Measurements from ENCODE around the gene WDFY3.

The WDFY3 gene

DNA sequence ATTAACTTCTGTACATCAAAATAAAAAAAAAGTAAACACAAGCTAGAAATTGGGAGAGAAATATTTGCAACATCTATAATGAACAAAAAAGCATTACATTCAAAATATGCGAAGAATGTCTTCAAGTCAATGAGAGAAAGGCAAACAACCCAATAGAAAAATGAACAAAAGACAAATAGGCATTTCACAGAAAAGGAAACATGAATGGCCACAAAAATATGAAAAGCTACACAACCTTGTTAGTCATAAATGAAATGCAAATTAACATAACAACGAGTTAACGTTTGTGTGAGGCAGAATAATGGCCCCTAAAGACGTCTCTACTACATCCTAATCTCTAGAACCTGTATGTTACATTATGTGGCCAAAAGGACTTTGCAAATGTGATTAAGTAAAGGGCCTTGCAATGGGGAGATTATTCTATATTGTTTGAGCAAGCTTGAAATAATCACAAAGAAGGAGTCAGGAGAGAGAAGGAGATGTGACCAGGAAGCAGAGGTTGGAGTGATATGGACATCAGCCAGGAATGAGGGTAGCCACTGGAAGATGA lies 86.8 kb downstream of the WDFY3 start:
- Histone ChIP-seq H3K9me2 (ENCODE audit: low read depth, low read length) (no peaks in the 10 kb centered on the region), H3K27ac (ENCODE audit: low read depth, low read length, poor library complexity, severe bottlenecking) (no peak overlapping the region), H3K27me3 (ENCODE audit: insufficient read depth, low read length) (no peaks in the 10 kb centered on the region), H3K4me2 (ENCODE audit: low read length) (no peak overlapping the region), H4K20me1 (ENCODE audit: insufficient read depth, low read length) (no peaks in the 10 kb centered on the region), H3K79me2 (ENCODE audit: insufficient read depth, low read length) (no peaks in the 10 kb centered on the region), H3K36me3 (ENCODE audit: insufficient read depth, low read length) (no peaks in the 10 kb centered on the region), H2AFZ (ENCODE audit: low read length) (no peak overlapping the region), H3K9me3 (ENCODE audit: low read length) (no peaks in the 10 kb centered on the region), H3F3A (ENCODE audit: insufficient read depth, low read length) (no peaks in the 10 kb centered on the region), H3K4me3 (ENCODE audit: low read depth, low read length, poor library complexity, severe bottlenecking) (no peak overlapping the region), H3K4me1 (ENCODE audit: insufficient read depth, low read length, severe bottlenecking) (no peaks in the 10 kb centered on the region), H3K9ac (ENCODE audit: low read length) (no peak overlapping the region)
- TF ChIP-seq, protein P1, sequence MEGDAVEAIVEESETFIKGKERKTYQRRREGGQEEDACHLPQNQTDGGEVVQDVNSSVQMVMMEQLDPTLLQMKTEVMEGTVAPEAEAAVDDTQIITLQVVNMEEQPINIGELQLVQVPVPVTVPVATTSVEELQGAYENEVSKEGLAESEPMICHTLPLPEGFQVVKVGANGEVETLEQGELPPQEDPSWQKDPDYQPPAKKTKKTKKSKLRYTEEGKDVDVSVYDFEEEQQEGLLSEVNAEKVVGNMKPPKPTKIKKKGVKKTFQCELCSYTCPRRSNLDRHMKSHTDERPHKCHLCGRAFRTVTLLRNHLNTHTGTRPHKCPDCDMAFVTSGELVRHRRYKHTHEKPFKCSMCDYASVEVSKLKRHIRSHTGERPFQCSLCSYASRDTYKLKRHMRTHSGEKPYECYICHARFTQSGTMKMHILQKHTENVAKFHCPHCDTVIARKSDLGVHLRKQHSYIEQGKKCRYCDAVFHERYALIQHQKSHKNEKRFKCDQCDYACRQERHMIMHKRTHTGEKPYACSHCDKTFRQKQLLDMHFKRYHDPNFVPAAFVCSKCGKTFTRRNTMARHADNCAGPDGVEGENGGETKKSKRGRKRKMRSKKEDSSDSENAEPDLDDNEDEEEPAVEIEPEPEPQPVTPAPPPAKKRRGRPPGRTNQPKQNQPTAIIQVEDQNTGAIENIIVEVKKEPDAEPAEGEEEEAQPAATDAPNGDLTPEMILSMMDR (IDR thresholded peaks at IDR 0.05; ENCODE audit: low read length) = no peak
- TF ChIP-seq EZH2 (IDR thresholded peaks at IDR 0.05; ENCODE audit: borderline replicate concordance, low read length) = no peak

DNA sequence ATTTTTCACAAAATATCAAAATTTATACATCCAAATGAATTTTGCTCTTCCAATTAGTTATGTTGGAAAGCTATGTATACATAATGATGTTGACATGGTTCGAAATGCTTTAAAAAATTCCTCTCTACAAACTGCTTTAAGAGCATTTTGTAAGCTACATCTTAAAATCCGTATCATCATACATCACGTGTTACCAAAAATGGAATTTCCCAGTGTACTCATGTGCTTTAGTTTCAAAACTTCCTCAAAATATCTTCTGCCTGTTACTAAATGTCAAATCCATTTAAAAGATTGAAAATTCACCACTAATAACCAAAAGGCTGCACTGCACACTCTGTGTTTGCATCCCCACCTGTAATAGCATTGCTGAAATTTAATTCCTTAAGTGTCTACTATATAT lies 87.9 kb downstream of the WDFY3 start:
- no peak overlapping the region for H3K27ac ChIP-seq (ENCODE audit: low read depth, low read length, poor library complexity, severe bottlenecking)
- H3K4me3 ChIP-seq (ENCODE audit: low read depth, low read length, poor library complexity, severe bottlenecking) = no peak overlapping the region
- H3K36me3 ChIP-seq (ENCODE audit: insufficient read depth, low read length) = no peaks in the 10 kb centered on the region
- H3K9ac ChIP-seq (ENCODE audit: low read length) = no peak overlapping the region
- no peaks in the 10 kb centered on the region for H3K79me2 ChIP-seq (ENCODE audit: insufficient read depth, low read length)
- H4K20me1 ChIP-seq (ENCODE audit: insufficient read depth, low read length) = no peaks in the 10 kb centered on the region
- H3K27me3 ChIP-seq (ENCODE audit: insufficient read depth, low read length) = no peaks in the 10 kb centered on the region
- H3K4me2 ChIP-seq (ENCODE audit: low read length) = no peak overlapping the region
- no peaks in the 10 kb centered on the region for H3K9me3 ChIP-seq (ENCODE audit: low read length)
- H3F3A ChIP-seq (ENCODE audit: insufficient read depth, low read length) = no peaks in the 10 kb centered on the region
- TF ChIP-seq, protein P1 (IDR thresholded peaks at IDR 0.05; ENCODE audit: low read length) = no peak
- TF ChIP-seq EZH2 (IDR thresholded peaks at IDR 0.05; ENCODE audit: borderline replicate concordance, low read length) = no peak
- H2AFZ ChIP-seq (ENCODE audit: low read length) = no peak overlapping the region
- no peaks in the 10 kb centered on the region for H3K9me2 ChIP-seq (ENCODE audit: low read depth, low read length)
- no peaks in the 10 kb centered on the region for H3K4me1 ChIP-seq (ENCODE audit: insufficient read depth, low read length, severe bottlenecking)

DNA sequence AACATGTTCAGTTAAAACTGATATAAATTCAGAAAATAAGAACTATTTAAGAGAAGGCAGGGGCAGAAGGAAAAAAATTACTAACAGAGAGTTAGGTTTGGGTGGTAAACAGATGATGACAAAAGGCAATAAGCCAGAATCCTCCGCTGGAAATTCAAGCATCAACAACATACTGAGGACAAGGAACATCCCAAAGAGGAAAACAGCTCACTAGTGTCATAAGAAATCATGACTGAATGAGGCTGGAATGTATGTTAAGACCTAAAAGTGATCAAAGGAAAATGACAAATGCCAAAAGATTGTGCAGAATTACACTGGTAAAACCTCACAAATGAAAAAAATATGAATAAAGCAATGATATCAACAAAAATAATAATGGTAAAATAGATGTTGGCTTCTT lies 88.4 kb downstream of the WDFY3 start:
- H3F3A ChIP-seq (ENCODE audit: insufficient read depth, low read length) = no peaks in the 10 kb centered on the region
- no peaks in the 10 kb centered on the region for H4K20me1 ChIP-seq (ENCODE audit: insufficient read depth, low read length)
- H3K9me2 ChIP-seq (ENCODE audit: low read depth, low read length) = no peaks in the 10 kb centered on the region
- no peak overlapping the region for H3K27ac ChIP-seq (ENCODE audit: low read depth, low read length, poor library complexity, severe bottlenecking)
- H3K9me3 ChIP-seq (ENCODE audit: low read length) = no peaks in the 10 kb centered on the region
- H3K36me3 ChIP-seq (ENCODE audit: insufficient read depth, low read length) = no peaks in the 10 kb centered on the region
- no peaks in the 10 kb centered on the region for H3K4me1 ChIP-seq (ENCODE audit: insufficient read depth, low read length, severe bottlenecking)
- H3K4me3 ChIP-seq (ENCODE audit: low read depth, low read length, poor library complexity, severe bottlenecking) = no peak overlapping the region
- TF ChIP-seq, protein P1 (IDR thresholded peaks at IDR 0.05; ENCODE audit: low read length) = no peak
- TF ChIP-seq EZH2 (IDR thresholded peaks at IDR 0.05; ENCODE audit: borderline replicate concordance, low read length) = no peak
- no peak overlapping the region for H3K4me2 ChIP-seq (ENCODE audit: low read length)
- H3K79me2 ChIP-seq (ENCODE audit: insufficient read depth, low read length) = no peaks in the 10 kb centered on the region
- no peak overlapping the region for H3K9ac ChIP-seq (ENCODE audit: low read length)
- no peaks in the 10 kb centered on the region for H3K27me3 ChIP-seq (ENCODE audit: insufficient read depth, low read length)
- H2AFZ ChIP-seq (ENCODE audit: low read length) = no peak overlapping the region
